K562 (cell line): ENCODE data around the gene FOS. TPM values are rescaled to one million over a fixed set of nuclear protein-coding genes. Genes with fewer than 3 reads are reported as not detected.
A peak's percentile ranks its signal among the peaks of the same experiment; 100 is the strongest.

ENCODE experiments used
- CBX1 ChIP-seq: sonication (generic); IDR thresholded peaks from 2 replicates; pipeline ENCODE4 v1.6.1; 2016; ENCODE audit warnings: antibody characterized with exemption, low read depth, mild to moderate bottlenecking
- ERF ChIP-seq: fragments of 450-650 bp; formaldehyde crosslinking; IDR thresholded peaks from 2 replicates; pipeline ENCODE4 v1.4.0; 2020; ENCODE audit warnings: mild to moderate bottlenecking, mixed read lengths
- FOXP4 ChIP-seq: sonication (generic); formaldehyde crosslinking; IDR thresholded peaks from 2 replicates; pipeline ENCODE4 v1.8.0; 2022; ENCODE audit warnings: mild to moderate bottlenecking, missing genetic modification reagents, borderline replicate concordance
- SLC30A9 ChIP-seq: fragments of 250-450 bp; sonication (Bioruptor Pico); IDR thresholded peaks from 2 replicates; pipeline ENCODE4 v1.8.0; 2022; ENCODE audit warnings: mild to moderate bottlenecking, moderate library complexity
- TOE1 ChIP-seq, 2 experiments: fragments of 450-650 bp in 1 of 2; sonication (generic) in 1 of 2; formaldehyde crosslinking in 1 of 2; IDR thresholded peaks; 2 replicates each; pipeline versions ENCODE4 v1.7.1 to v1.8.0; 2016 to 2022; ENCODE audit warnings: borderline replicate concordance in 2 of 2, mild to moderate bottlenecking in 2 of 2, antibody characterized with exemption in 1 of 2, inconsistent platforms in 1 of 2, low read depth in 1 of 2, missing genetic modification reagents in 1 of 2, moderate library complexity in 1 of 2
- WHSC1 ChIP-seq: IDR thresholded peaks from one replicate; pipeline ENCODE4 v1.6.1; 2012; ENCODE audit warnings: low read length, control low read depth, inconsistent platforms
- ZBTB1 ChIP-seq: sonication (generic); formaldehyde crosslinking; IDR thresholded peaks from 2 replicates; pipeline ENCODE4 v1.8.1; 2023; ENCODE audit warnings: missing genetic modification reagents, low read depth, mild to moderate bottlenecking, borderline replicate concordance
- ZBTB49 ChIP-seq: sonication (generic); formaldehyde crosslinking; IDR thresholded peaks from 2 replicates; pipeline ENCODE4 v1.8.0; 2022; ENCODE audit warnings: missing genetic modification reagents, mild to moderate bottlenecking, borderline replicate concordance
- ZMIZ1 ChIP-seq, 2 experiments: fragments of 150-350 bp in 1 of 2; IDR thresholded peaks; 2 replicates each; pipeline ENCODE4 v1.6.1; 2012 to 2016; ENCODE audit warnings: low read depth in 2 of 2, low read length in 2 of 2, mild to moderate bottlenecking in 1 of 2, moderate library complexity in 1 of 2
- ZNF217 ChIP-seq: sonication (generic); formaldehyde crosslinking; IDR thresholded peaks from 2 replicates; pipeline ENCODE4 v1.8.0; 2022; ENCODE audit warnings: mild to moderate bottlenecking, missing genetic modification reagents
- polyA plus RNA-seq, 8 experiments: library from polyadenylated mRNA; depleted of rRNA in 4 of 8; stranded (reverse) in 5 of 8; unstranded in 3 of 8; fragments of >200 nt; fragmentation: Nextera tagmentation in 2 of 8; fragmentation: Illumina TruSeq in 1 of 8; extraction: Ambion mirVana in 2 of 8; extraction: Trizol in 1 of 8; gene quantifications; 2 replicates each; pipeline versions ENCODE4 v1.2.1 to v1.2.3, GENCODE V29; 2011 to 2014; ENCODE audit warnings: inconsistent platforms in 1 of 8, missing spikeins in 1 of 8
- total RNA-seq, 7 experiments: library from RNA; depleted of rRNA in 6 of 7; stranded (reverse); fragments of >200 nt in 6 of 7; fragmentation: Illumina TruSeq in 2 of 7; extraction: Trizol in 2 of 7; gene quantifications; 2 replicates each; pipeline versions ENCODE4 v1.2.1 to v1.2.3, GENCODE V29; 2011 to 2021; ENCODE audit warnings: low replicate concordance in 1 of 7
- TF ChIP-seq, protein P1 (sequence below): fragments of 250-450 bp; sonication (Bioruptor Pico); IDR thresholded peaks from 2 replicates; pipeline ENCODE4 v1.9.0; 2021; ENCODE audit warnings: mild to moderate bottlenecking, inconsistent platforms
- TF ChIP-seq, protein P2 (sequence below): sonication (generic); formaldehyde crosslinking; IDR thresholded peaks from 2 replicates; pipeline ENCODE4 v1.8.0; 2022; ENCODE audit warnings: mild to moderate bottlenecking, missing genetic modification reagents

The FOS gene
- total and polyA plus RNA-seq, 9 of the 15 experiments (the other 6 are each of a cell fraction or from before 2014, with no cell fraction given) = 0.54 to 13.8 (median 8.9) TPM

GRCh38 chr14:75278422-75279152, at the start of gene FOS (continued):
- TF ChIP-seq, protein P1, sequence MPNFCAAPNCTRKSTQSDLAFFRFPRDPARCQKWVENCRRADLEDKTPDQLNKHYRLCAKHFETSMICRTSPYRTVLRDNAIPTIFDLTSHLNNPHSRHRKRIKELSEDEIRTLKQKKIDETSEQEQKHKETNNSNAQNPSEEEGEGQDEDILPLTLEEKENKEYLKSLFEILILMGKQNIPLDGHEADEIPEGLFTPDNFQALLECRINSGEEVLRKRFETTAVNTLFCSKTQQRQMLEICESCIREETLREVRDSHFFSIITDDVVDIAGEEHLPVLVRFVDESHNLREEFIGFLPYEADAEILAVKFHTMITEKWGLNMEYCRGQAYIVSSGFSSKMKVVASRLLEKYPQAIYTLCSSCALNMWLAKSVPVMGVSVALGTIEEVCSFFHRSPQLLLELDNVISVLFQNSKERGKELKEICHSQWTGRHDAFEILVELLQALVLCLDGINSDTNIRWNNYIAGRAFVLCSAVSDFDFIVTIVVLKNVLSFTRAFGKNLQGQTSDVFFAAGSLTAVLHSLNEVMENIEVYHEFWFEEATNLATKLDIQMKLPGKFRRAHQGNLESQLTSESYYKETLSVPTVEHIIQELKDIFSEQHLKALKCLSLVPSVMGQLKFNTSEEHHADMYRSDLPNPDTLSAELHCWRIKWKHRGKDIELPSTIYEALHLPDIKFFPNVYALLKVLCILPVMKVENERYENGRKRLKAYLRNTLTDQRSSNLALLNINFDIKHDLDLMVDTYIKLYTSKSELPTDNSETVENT = peak; percentile 43; the same call in 1 of the 2 replicates
- 0 out of 2 replicates have a peak, but pooled peaks have one; percentile 20 for TF ChIP-seq ERF (CRISPR knock-in tag)
- TF ChIP-seq ZMIZ1 (IDR thresholded peaks at IDR 0.05; ENCODE audit: low read depth in 2 of 2, low read length in 2 of 2) = peak in 1 of 2 experiments; percentile 76; a peak in 1 of 4 replicates
- TF ChIP-seq CBX1 = 0 out of 2 replicates have a peak, but pooled peaks have one; percentile 43
- TF ChIP-seq FOXP4 (CRISPR knock-in tag) = peak; percentile 83; the same call in 1 of the 2 replicates
- TF ChIP-seq, protein P2, sequence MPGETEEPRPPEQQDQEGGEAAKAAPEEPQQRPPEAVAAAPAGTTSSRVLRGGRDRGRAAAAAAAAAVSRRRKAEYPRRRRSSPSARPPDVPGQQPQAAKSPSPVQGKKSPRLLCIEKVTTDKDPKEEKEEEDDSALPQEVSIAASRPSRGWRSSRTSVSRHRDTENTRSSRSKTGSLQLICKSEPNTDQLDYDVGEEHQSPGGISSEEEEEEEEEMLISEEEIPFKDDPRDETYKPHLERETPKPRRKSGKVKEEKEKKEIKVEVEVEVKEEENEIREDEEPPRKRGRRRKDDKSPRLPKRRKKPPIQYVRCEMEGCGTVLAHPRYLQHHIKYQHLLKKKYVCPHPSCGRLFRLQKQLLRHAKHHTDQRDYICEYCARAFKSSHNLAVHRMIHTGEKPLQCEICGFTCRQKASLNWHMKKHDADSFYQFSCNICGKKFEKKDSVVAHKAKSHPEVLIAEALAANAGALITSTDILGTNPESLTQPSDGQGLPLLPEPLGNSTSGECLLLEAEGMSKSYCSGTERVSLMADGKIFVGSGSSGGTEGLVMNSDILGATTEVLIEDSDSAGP (CRISPR knock-in tag) = no peak
- TF ChIP-seq ZNF217 (CRISPR knock-in tag) = no peak
- TF ChIP-seq ZBTB1 (CRISPR knock-in tag) = peak; percentile 84
- peak; percentile 97 for TF ChIP-seq TOE1 (IDR thresholded peaks at IDR 0.05; ENCODE audit: borderline replicate concordance)
- TF ChIP-seq TOE1 (CRISPR knock-in tag; IDR thresholded peaks at IDR 0.05; ENCODE audit: borderline replicate concordance, low read depth) = no peak
- TF ChIP-seq ZBTB49 (CRISPR knock-in tag) = peak; percentile 86; the same call in 1 of the 2 replicates
- TF ChIP-seq WHSC1 = no peak
- TF ChIP-seq SLC30A9 (CRISPR knock-in tag) = no peak
